GM12878 (cell line): ENCODE measurements around the gene F3. TPM values are rescaled to one million over a fixed set of nuclear protein-coding genes. Genes with fewer than 3 reads are reported as not detected.
A peak's percentile ranks its signal among the peaks of the same experiment; 100 is the strongest.

Source experiments
- ATAC-seq: fragments of 200-7000 bp; cut with Tn5 transposase; 3 replicates; pipeline ENCODE4 v1.9.1; 2020; ENCODE audit warnings: mild to moderate bottlenecking, moderate library complexity
- BruUV-seq: library from RNA; stranded (reverse); fragments of 400-500 nt; replicated peaks from 2 replicates; lab custom pipeline; 2021; lab: Mats Ljungman, UMichigan
- CTCF ChIA-PET: fragments of 300-600 bp; sonication (Branson Sonifier 250); formaldehyde crosslinking; extraction: SDS; loops from one replicate; lab custom pipeline; 2021; ENCODE audit warnings: inconsistent platforms; lab: Yijun Ruan, JAX
- POLR2A ChIA-PET: fragments of 350-600 bp; formaldehyde crosslinking; extraction: SDS; loops from one replicate; lab custom pipeline; 2021; ENCODE audit warnings: inconsistent platforms; lab: Charles Lee
- RAD21 ChIA-PET: fragments of 300-600 bp; sonication (Branson Sonifier 250); formaldehyde crosslinking; loops from one replicate; lab custom pipeline; 2023; ENCODE audit warnings: antibody characterized with exemption; ENCODE audit not compliant: unreplicated experiment; lab: Charles Lee
- SMC1A ChIA-PET: fragments of 300-600 bp; sonication (Branson Sonifier 250); formaldehyde crosslinking; loops from one replicate; lab custom pipeline; 2023; ENCODE audit not compliant: unreplicated experiment, uncharacterized antibody; lab: Charles Lee
- DNase-seq: peaks from one replicate; pipeline ENCODE4 v3.0.0-alpha.2; 2011; ENCODE audit warnings: low read depth, low spot score
- FAIRE-seq: peaks from 3 replicates; lab custom pipeline; 2011; peaks lifted over from hg19 to GRCh38; lab: Jason Lieb, UNC
- H2AFZ ChIP-seq: 2 replicates; pipeline ENCODE4 v1.6.0; 2011; ENCODE audit warnings: low read depth, low read length, control low read depth; ENCODE audit not compliant: control insufficient read depth
- H3K27ac ChIP-seq: 2 replicates; pipeline ENCODE4 v1.5.1; 2011; ENCODE audit warnings: control low read depth; ENCODE audit not compliant: control insufficient read depth, insufficient read depth
- H3K27me3 ChIP-seq, 2 experiments: replicated peaks in 1 of 2; 2 replicates each; pipeline versions ENCODE4 v1.6.0 to v1.6.1; 2011; ENCODE audit warnings: low read length in 1 of 2; ENCODE audit not compliant: control insufficient read depth in 2 of 2, insufficient read depth in 2 of 2
- H3K36me3 ChIP-seq, 2 experiments: 2 replicates each; pipeline ENCODE4 v1.5.1; 2011; ENCODE audit warnings: low read length in 1 of 2; ENCODE audit not compliant: control insufficient read depth in 2 of 2, insufficient read depth in 2 of 2
- H3K4me1 ChIP-seq: 2 replicates; pipeline ENCODE4 v1.6.1; 2011; ENCODE audit warnings: mild to moderate bottlenecking, low read length, moderate library complexity, mixed read lengths; ENCODE audit not compliant: control insufficient read depth, insufficient read depth
- H3K4me2 ChIP-seq: 2 replicates; pipeline ENCODE4 v1.6.0; 2011; ENCODE audit warnings: control low read depth; ENCODE audit not compliant: control insufficient read depth, insufficient read depth
- H3K4me3 ChIP-seq: fragments of 200-600 bp; sonication (generic); 2 replicates; pipeline ENCODE4 v1.5.1; 2016
- H3K79me2 ChIP-seq: 2 replicates; pipeline ENCODE4 v1.6.0; 2011; ENCODE audit warnings: low read length; ENCODE audit not compliant: control insufficient read depth, insufficient read depth
- H3K9ac ChIP-seq: 2 replicates; pipeline ENCODE4 v1.8.0; 2011; ENCODE audit warnings: low read length, control low read depth, mixed read lengths; ENCODE audit not compliant: control insufficient read depth, insufficient read depth
- H3K9me3 ChIP-seq: replicated peaks from 3 replicates; pipeline ENCODE4 v1.5.1; 2011; ENCODE audit warnings: mild to moderate bottlenecking, low read length; ENCODE audit not compliant: control insufficient read depth, insufficient read depth
- H4K20me1 ChIP-seq: 2 replicates; pipeline ENCODE4 v1.6.0; 2011; ENCODE audit not compliant: control insufficient read depth, insufficient read depth
- NR2C2 ChIP-seq: IDR thresholded peaks from 2 replicates; pipeline ENCODE4 v1.6.1; 2011; ENCODE audit warnings: borderline replicate concordance, low read depth; ENCODE audit not compliant: control insufficient read depth, insufficient read length
- PAX5 ChIP-seq: IDR thresholded peaks from 2 replicates; pipeline ENCODE4 v1.6.1; 2011; ENCODE audit warnings: low read depth, low read length, borderline replicate concordance
- PAX8 ChIP-seq: fragments of 450-650 bp; IDR thresholded peaks from 2 replicates; pipeline ENCODE4 v1.6.1; 2017; ENCODE audit warnings: mild to moderate bottlenecking, moderate library complexity
- POLR2A ChIP-seq: IDR thresholded peaks from 2 replicates; pipeline ENCODE4 v1.6.1; 2011; ENCODE audit warnings: low read depth, mild to moderate bottlenecking, low read length
- RAD21 ChIP-seq: IDR thresholded peaks from 2 replicates; pipeline ENCODE4 v1.6.1; 2011; ENCODE audit warnings: mild to moderate bottlenecking, low read depth, low read length, moderate library complexity; ENCODE audit not compliant: insufficient read depth
- SMAD5 ChIP-seq: IDR thresholded peaks from 2 replicates; pipeline ENCODE4 v1.6.1; 2016; ENCODE audit warnings: antibody characterized with exemption, low read depth
- SMC3 ChIP-seq: IDR thresholded peaks from 2 replicates; pipeline ENCODE4 v1.6.1; 2011; ENCODE audit warnings: low read length, improper control_type of control experiment, borderline replicate concordance
- TARDBP ChIP-seq: IDR thresholded peaks from 2 replicates; pipeline ENCODE4 v1.6.1; 2016; ENCODE audit warnings: borderline replicate concordance
- YBX1 ChIP-seq: fragments of 450-650 bp; IDR thresholded peaks from 2 replicates; pipeline ENCODE4 v1.6.1; 2016; ENCODE audit warnings: antibody characterized with exemption
- ZBED1 ChIP-seq: IDR thresholded peaks from 2 replicates; pipeline ENCODE4 v1.6.1; 2016; ENCODE audit warnings: borderline replicate concordance
- WGBS: methylation state at CpG from one replicate; pipeline ENCODE4 v1.1.6; 2016; ENCODE audit warnings: low lambda C conversion rate; ENCODE audit not compliant: insufficient replicate concordance, insufficient coverage; ENCODE audit errors: missing lambda C conversion rate; 5-methylcytosine and 5-hydroxymethylcytosine counted together
- in situ Hi-C: fragments of 300-500 bp; cut with MboI; formaldehyde crosslinking; loops from 9 replicates; pipeline ENCODE4 v1.14.3; 2018; ENCODE audit warnings: mixed read lengths
- intact Hi-C: fragments of 100-400 bp; cut with micrococcal nuclease; formaldehyde crosslinking; loops from one replicate; pipeline ENCODE4 v1.14.2; 2022; ENCODE audit not compliant: unreplicated experiment
- polyA plus RNA-seq, 11 experiments: library from polyadenylated mRNA; depleted of rRNA in 4 of 11; unstranded in 6 of 11; stranded (reverse) in 5 of 11; fragments of >200 nt; fragmentation: Nextera tagmentation in 4 of 11; fragmentation: Illumina TruSeq in 1 of 11; extraction: Ambion mirVana in 4 of 11; extraction: Trizol in 1 of 11; gene quantifications; 1 replicate in 1 of 11; 2 replicates in 10 of 11; pipeline versions ENCODE4 v1.2.1 to v1.2.3, GENCODE V29; 2011 to 2016; ENCODE audit warnings: inconsistent platforms in 2 of 11, missing spikeins in 2 of 11, low read depth in 1 of 11
- total RNA-seq, 4 experiments: library from RNA; depleted of rRNA in 3 of 4; stranded (reverse); fragments of >200 nt in 3 of 4; fragmentation: Illumina TruSeq in 1 of 4; extraction: Trizol in 1 of 4; gene quantifications; 2 replicates each; pipeline versions ENCODE4 v1.2.1 to v1.2.3, GENCODE V29; 2013 to 2021
- TF ChIP-seq, protein P1 (sequence below): fragments of 450-650 bp; IDR thresholded peaks from 2 replicates; pipeline ENCODE4 v1.6.1; 2016; ENCODE audit warnings: mild to moderate bottlenecking
- TF ChIP-seq, protein P2 (sequence below): fragments of 150-350 bp; IDR thresholded peaks from 2 replicates; pipeline ENCODE4 v1.6.1; 2014; ENCODE audit warnings: mild to moderate bottlenecking, low read depth, low read length
- TF ChIP-seq, protein P3 (sequence below), 3 experiments: IDR thresholded peaks in 2 of 3; conservative IDR thresholded peaks in 1 of 3; 2 replicates each; pipeline ENCODE4 v1.5.1; 2011; ENCODE audit warnings: low read depth in 3 of 3, low read length in 3 of 3, mild to moderate bottlenecking in 3 of 3, control low read depth in 2 of 3, moderate library complexity in 2 of 3, inconsistent platforms in 1 of 3, mixed read lengths in 1 of 3; ENCODE audit not compliant: control insufficient read depth in 2 of 3, insufficient read depth in 1 of 3; ENCODE audit errors: extremely low read depth in 1 of 3

The F3 gene
- total and polyA plus RNA-seq, 10 of the 15 experiments (the other 5 are each of a cell fraction or from before 2014, with no cell fraction given), result 0.18 to 0.33 TPM; not detected in 8

DNA sequence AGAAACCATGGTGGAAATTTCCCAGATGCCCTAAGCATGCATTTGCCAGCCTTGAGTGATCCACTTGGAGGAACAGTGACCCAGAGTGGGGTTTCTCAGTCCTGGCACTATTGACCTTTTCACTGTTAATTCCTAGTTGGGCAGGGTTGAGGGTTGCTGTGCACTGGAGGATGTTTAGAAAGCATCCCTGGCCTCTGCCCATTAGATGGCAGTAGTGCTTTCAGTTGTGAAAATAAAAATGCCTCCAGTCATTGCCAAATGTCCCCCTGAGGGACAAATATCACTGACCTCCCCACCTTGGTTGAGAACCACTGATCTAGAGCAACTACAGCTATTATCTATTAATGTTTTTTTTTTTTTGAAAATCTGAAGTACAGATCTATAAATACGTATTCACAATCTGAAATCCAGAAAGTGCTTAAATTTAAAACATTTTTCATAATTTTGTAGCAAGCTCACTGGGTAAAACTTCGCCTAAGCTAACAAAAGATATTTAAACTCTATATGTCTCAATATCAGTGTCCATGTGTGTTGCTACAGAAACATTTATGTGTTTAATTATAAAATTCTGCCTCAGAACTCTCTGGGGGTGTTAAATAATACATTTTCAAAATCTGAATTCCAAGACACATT is 27.3 kb downstream of the F3 start:
- FAIRE-seq, result no peak
- H4K20me1 ChIP-seq, result no peaks in the 10 kb centered on the region
- CTCF ChIA-PET, result interaction anchor here (0.6 to 12.6 kb wide), 8 partner anchors 13 to 298 kb away, joined by 3 to 127 read pairs (median 4); no protein-coding TSS in a partner anchor

More for the DNA sequence above, 27.3 kb downstream of the F3 start:
- POLR2A ChIA-PET, result no interaction called here
- TF ChIP-seq ZBED1, result no peak
- no peak for TF ChIP-seq SMAD5
- TF ChIP-seq RAD21, result peak; percentile 56
- no peak for TF ChIP-seq YBX1
- TF ChIP-seq POLR2A, result no peak
- no peak for TF ChIP-seq PAX5
- no peak for TF ChIP-seq PAX8
- TF ChIP-seq SMC3, result peak; percentile 42; the same call in 1 of the 2 replicates
- TF ChIP-seq, protein P1, sequence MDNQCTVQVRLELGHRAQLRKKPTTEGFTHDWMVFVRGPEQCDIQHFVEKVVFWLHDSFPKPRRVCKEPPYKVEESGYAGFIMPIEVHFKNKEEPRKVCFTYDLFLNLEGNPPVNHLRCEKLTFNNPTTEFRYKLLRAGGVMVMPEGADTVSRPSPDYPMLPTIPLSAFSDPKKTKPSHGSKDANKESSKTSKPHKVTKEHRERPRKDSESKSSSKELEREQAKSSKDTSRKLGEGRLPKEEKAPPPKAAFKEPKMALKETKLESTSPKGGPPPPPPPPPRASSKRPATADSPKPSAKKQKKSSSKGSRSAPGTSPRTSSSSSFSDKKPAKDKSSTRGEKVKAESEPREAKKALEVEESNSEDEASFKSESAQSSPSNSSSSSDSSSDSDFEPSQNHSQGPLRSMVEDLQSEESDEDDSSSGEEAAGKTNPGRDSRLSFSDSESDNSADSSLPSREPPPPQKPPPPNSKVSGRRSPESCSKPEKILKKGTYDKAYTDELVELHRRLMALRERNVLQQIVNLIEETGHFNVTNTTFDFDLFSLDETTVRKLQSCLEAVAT, result no peak
- TF ChIP-seq TARDBP, result no peak
- no peak for TF ChIP-seq NR2C2
- TF ChIP-seq, protein P2, sequence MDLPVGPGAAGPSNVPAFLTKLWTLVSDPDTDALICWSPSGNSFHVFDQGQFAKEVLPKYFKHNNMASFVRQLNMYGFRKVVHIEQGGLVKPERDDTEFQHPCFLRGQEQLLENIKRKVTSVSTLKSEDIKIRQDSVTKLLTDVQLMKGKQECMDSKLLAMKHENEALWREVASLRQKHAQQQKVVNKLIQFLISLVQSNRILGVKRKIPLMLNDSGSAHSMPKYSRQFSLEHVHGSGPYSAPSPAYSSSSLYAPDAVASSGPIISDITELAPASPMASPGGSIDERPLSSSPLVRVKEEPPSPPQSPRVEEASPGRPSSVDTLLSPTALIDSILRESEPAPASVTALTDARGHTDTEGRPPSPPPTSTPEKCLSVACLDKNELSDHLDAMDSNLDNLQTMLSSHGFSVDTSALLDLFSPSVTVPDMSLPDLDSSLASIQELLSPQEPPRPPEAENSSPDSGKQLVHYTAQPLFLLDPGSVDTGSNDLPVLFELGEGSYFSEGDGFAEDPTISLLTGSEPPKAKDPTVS, result no peak
- TF ChIP-seq, protein P3, sequence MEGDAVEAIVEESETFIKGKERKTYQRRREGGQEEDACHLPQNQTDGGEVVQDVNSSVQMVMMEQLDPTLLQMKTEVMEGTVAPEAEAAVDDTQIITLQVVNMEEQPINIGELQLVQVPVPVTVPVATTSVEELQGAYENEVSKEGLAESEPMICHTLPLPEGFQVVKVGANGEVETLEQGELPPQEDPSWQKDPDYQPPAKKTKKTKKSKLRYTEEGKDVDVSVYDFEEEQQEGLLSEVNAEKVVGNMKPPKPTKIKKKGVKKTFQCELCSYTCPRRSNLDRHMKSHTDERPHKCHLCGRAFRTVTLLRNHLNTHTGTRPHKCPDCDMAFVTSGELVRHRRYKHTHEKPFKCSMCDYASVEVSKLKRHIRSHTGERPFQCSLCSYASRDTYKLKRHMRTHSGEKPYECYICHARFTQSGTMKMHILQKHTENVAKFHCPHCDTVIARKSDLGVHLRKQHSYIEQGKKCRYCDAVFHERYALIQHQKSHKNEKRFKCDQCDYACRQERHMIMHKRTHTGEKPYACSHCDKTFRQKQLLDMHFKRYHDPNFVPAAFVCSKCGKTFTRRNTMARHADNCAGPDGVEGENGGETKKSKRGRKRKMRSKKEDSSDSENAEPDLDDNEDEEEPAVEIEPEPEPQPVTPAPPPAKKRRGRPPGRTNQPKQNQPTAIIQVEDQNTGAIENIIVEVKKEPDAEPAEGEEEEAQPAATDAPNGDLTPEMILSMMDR (IDR thresholded peaks at IDR 0.05 in 2 of 3, conservative IDR thresholded peaks at IDR 0.05 in 1 of 3; ENCODE audit: control insufficient read depth in 2 of 3, extremely low read depth in 1 of 3, insufficient read depth in 1 of 3, low read depth in 3 of 3, low read length in 3 of 3), result peak; percentile 48 to 55 (median 53); a peak in 5 of 6 replicates
- intact Hi-C loops, result loop anchor here (2.0 kb wide), 1 partner anchor 289 kb away; no protein-coding TSS in a partner anchor
- 44% methylated on average over 2 of the region's 2 CpGs for WGBS
- no peaks in the 10 kb centered on the region for H3K27me3 ChIP-seq
- in situ Hi-C loops, result no loop called here
- H3K9me3 ChIP-seq, result no peaks in the 10 kb centered on the region
- no peaks in the 10 kb centered on the region for H3K4me1 ChIP-seq
- ATAC-seq, result peak; percentile 78
- no TSS peak for BruUV-seq
- no peaks in the 10 kb centered on the region for H3K79me2 ChIP-seq
- DNase-seq, result no peak
- no peak overlapping the region for H3K27ac ChIP-seq
- no peaks in the 10 kb centered on the region for H3K36me3 ChIP-seq
- no peak overlapping the region for H3K4me2 ChIP-seq
- no peak overlapping the region for H2AFZ ChIP-seq
- H3K9ac ChIP-seq, result no peak overlapping the region
- RAD21 ChIA-PET, result interaction anchor here (1.3 to 2.0 kb wide), 2 partner anchors 33 to 290 kb away, joined by 4 read pairs; no protein-coding TSS in a partner anchor
- no peak overlapping the region for H3K4me3 ChIP-seq
- SMC1A ChIA-PET, result interaction anchor here (0.8 to 2.3 kb wide), 9 partner anchors 12 to 314 kb away, joined by 3 to 19 read pairs (median 3); no protein-coding TSS in a partner anchor
